Suprapubic skin (tissue), 4 donors: ENCODE measurements around the gene HSD17B14. TPM values are rescaled to one million over a fixed set of nuclear protein-coding genes. Genes with fewer than 3 reads are reported as not detected.

Experiments used
- total RNA-seq, 4 donors: library from RNA; depleted of rRNA; stranded (reverse); fragments of >200 nt; gene quantifications; one replicate each; pipeline ENCODE4 v1.1.0, GENCODE V29; 2016

The HSD17B14 gene
- total RNA-seq, 4 donors from 2014 or later = 2.5 to 3.4 (median 3.1) TPM

Other genes with a start within 250 kb of the HSD17B14 start
- gene SPACA4, start 229.7 kb downstream of the HSD17B14 start, total RNA-seq = 1 to 10 TPM; 2.1 to 3.6 (median 2.8) TPM
- gene FAM83E, start 221.4 kb downstream of the HSD17B14 start, total RNA-seq = 1 to 10 TPM in 2 of 4 donors, under 1 TPM in 2; 0.87 to 5.1 (median 1.1) TPM
- gene RPL18, start 217.3 kb downstream of the HSD17B14 start, total RNA-seq = 1,000 to 10,000 TPM; 2,067 to 3,423 (median 3,271) TPM
- 1 to 10 TPM; 3.9 to 9.9 (median 5.6) TPM for gene SPHK2, start 217.0 kb downstream of the HSD17B14 start, total RNA-seq
- 10 to 100 TPM; 11.2 to 22.3 (median 17.8) TPM for gene DBP, start 199.1 kb downstream of the HSD17B14 start, total RNA-seq
- gene CA11, start 190.3 kb downstream of the HSD17B14 start, total RNA-seq = 10 to 100 TPM in 2 of 4 donors, 1 to 10 TPM in 2; 8.8 to 11.0 (median 9.7) TPM
- gene NTN5, start 163.5 kb downstream of the HSD17B14 start, total RNA-seq = 1 to 10 TPM in 2 of 4 donors, under 1 TPM in 2; 0.64 to 2.2 (median 1.3) TPM
- 10 to 100 TPM in 1 of 4 donors, 1 to 10 TPM in 3; 2.1 to 17.4 (median 4.9) TPM for gene FUT2, start 140.5 kb downstream of the HSD17B14 start, total RNA-seq
- 1 to 10 TPM in 3 of 4 donors, under 1 TPM in 1; 0.57 to 1.6 (median 1.5) TPM for gene MAMSTR, start 116.8 kb downstream of the HSD17B14 start, total RNA-seq
- gene RASIP1, start 95.9 kb downstream of the HSD17B14 start, total RNA-seq = 10 to 100 TPM in 1 of 4 donors, 1 to 10 TPM in 3; 5.1 to 16.1 (median 6.5) TPM
- under 1 TPM in 2 of 4 donors, not detected in 2; 0.40 to 0.45 TPM for gene IZUMO1, start 89.6 kb downstream of the HSD17B14 start, total RNA-seq
- 1 to 10 TPM; 1.2 to 3.9 (median 2.6) TPM for gene FUT1, start 83.8 kb downstream of the HSD17B14 start, total RNA-seq
- not detected for gene FGF21, start 81.0 kb downstream of the HSD17B14 start, total RNA-seq
- 10 to 100 TPM; 33.5 to 50.6 (median 38.1) TPM for gene BCAT2, start 25.5 kb downstream of the HSD17B14 start, total RNA-seq
- gene PLEKHA4, start 32.1 kb upstream of the HSD17B14 start, total RNA-seq = 1 to 10 TPM; 2.8 to 5.1 (median 5.0) TPM
- 100 to 1,000 TPM; 135 to 191 (median 144) TPM for gene PPP1R15A, start 35.9 kb upstream of the HSD17B14 start, total RNA-seq
- gene TULP2, start 62.3 kb upstream of the HSD17B14 start, total RNA-seq = not detected
- gene NUCB1, start 63.8 kb upstream of the HSD17B14 start, total RNA-seq = 100 to 1,000 TPM; 132 to 220 (median 204) TPM
- gene DHDH, start 97.2 kb upstream of the HSD17B14 start, total RNA-seq = under 1 TPM in 1 of 4 donors, not detected in 3; 0.59 TPM
- 10 to 100 TPM; 25.1 to 29.6 (median 27.5) TPM for gene BAX, start 118.4 kb upstream of the HSD17B14 start, total RNA-seq
- 1,000 to 10,000 TPM in 3 of 4 donors, 100 to 1,000 TPM in 1; 883 to 1,582 (median 1,278) TPM for gene FTL, start 128.8 kb upstream of the HSD17B14 start, total RNA-seq
- gene GYS1, start 156.8 kb upstream of the HSD17B14 start, total RNA-seq = 10 to 100 TPM; 26.4 to 42.0 (median 31.6) TPM
- 10 to 100 TPM; 37.3 to 70.3 (median 68.8) TPM for gene RUVBL2, start 157.4 kb upstream of the HSD17B14 start, total RNA-seq
- gene LHB, start 180.6 kb upstream of the HSD17B14 start, total RNA-seq = not detected
- not detected for gene CGB3, start 187.8 kb upstream of the HSD17B14 start, total RNA-seq
- gene CGB2, start 195.4 kb upstream of the HSD17B14 start, total RNA-seq = not detected
- not detected for gene CGB1, start 200.4 kb upstream of the HSD17B14 start, total RNA-seq
- 1 to 10 TPM in 1 of 4 donors, not detected in 3; 2.5 TPM for gene CGB5, start 207.4 kb upstream of the HSD17B14 start, total RNA-seq
- not detected for gene CGB8, start 212.6 kb upstream of the HSD17B14 start, total RNA-seq
- gene CGB7, start 221.3 kb upstream of the HSD17B14 start, total RNA-seq = 10 to 100 TPM in 1 of 4 donors, 1 to 10 TPM in 3; 2.9 to 27.4 (median 4.3) TPM
- 10 to 100 TPM in 2 of 4 donors, 1 to 10 TPM in 2; 7.8 to 22.5 (median 13.1) TPM for gene NTF4, start 228.3 kb upstream of the HSD17B14 start, total RNA-seq
- gene KCNA7, start 236.2 kb upstream of the HSD17B14 start, total RNA-seq = not detected
- gene SNRNP70, start 249.0 kb upstream of the HSD17B14 start, total RNA-seq = 100 to 1,000 TPM; 207 to 788 (median 322) TPM